Pancreas (tissue), 10 donors: Measurements from ENCODE around the gene FLYWCH2. TPM values are rescaled to one million over a fixed set of nuclear protein-coding genes. Genes with fewer than 3 reads are reported as not detected.
"Not testable (repeated sequence)": the region's sequence is repeated elsewhere in the genome, so short reads cannot be mapped to it uniquely, and the experiment has no call there.

Source experiments
- ATAC-seq, 4 donors: fragments of 200-7000 bp; cut with Tn5 transposase; one replicate each; pipeline versions ENCODE4 v1.8.0 to v1.9.1; 2020; ENCODE audit warnings: mild to moderate bottlenecking in 4 of 4, moderate library complexity in 4 of 4
- DNase-seq, 6 donors: peaks; one replicate each; pipeline ENCODE4 v3.0.0-alpha.2; 2020
- FAIRE-seq: peaks from 2 replicates; lab custom pipeline; 2012; peaks lifted over from hg19 to GRCh38; lab: Jason Lieb, UNC
- H3K27ac ChIP-seq, 4 donors: fragments of 200-600 bp; sonication (generic); 1 replicate in 3 of 4; 2 replicates in 1 of 4; pipeline versions ENCODE4 v1.5.0 to v1.8.0; 2020
- H3K27me3 ChIP-seq, 4 donors: fragments of 200-600 bp; one replicate each; pipeline ENCODE4 v1.8.0; 2021
- H3K36me3 ChIP-seq, 3 donors: fragments of 200-600 bp; sonication (generic) in 1 of 3; one replicate each; pipeline versions ENCODE4 v1.5.0 to v1.8.0; 2020 to 2021
- H3K4me1 ChIP-seq, 3 donors: fragments of 200-600 bp; one replicate each; pipeline ENCODE4 v1.8.0; 2021
- H3K4me3 ChIP-seq, 4 donors: fragments of 200-600 bp; sonication (generic) in 2 of 4; one replicate each; pipeline versions ENCODE4 v1.5.0 to v1.8.0; 2020 to 2021
- H3K9me3 ChIP-seq, 4 donors: fragments of 200-600 bp; one replicate each; pipeline ENCODE4 v1.8.0; 2021
- WGBS, 2 donors: extraction: QIAGEN DNeasy Blood & Tissue Kit; methylation state at CpG; one replicate each; pipeline ENCODE4 v1.1.7; 2013; 5-methylcytosine and 5-hydroxymethylcytosine counted together
- intact Hi-C, 3 donors: fragments of 100-400 bp; cut with DNase I; formaldehyde crosslinking; loops; one replicate each; pipeline versions ENCODE4 v1.11.1 to v1.14.2; 2022
- polyA plus RNA-seq, 2 donors: library from polyadenylated mRNA; stranded (reverse); fragments of 200-250 nt; gene quantifications; one replicate each; pipeline ENCODE4 v1.2.3, GENCODE V29; 2013
- total RNA-seq, 6 donors: library from RNA; stranded (reverse); fragmentation: NEBNext Ultra II Directional in 4 of 6; extraction: Animal tissue kit (Norgen Biotek cat#: 25700) in 4 of 6; gene quantifications; one replicate each; pipeline versions ENCODE4 v1.2.1 to v1.2.4, GENCODE V29; 2021 to 2023
- TF ChIP-seq, protein P1 (sequence below), 4 donors: fragments of 200-600 bp; sonication (generic) in 3 of 4; IDR thresholded peaks; one replicate each; pipeline versions ENCODE4 v1.5.0 to v1.8.0; 2021; ENCODE audit warnings: antibody characterized with exemption in 4 of 4
- donor health status: healthy with polysubstance abuse.
- donor health status: DM: no; HTN: no; CAD: no; lungs with moderate emphysema.
- donor health status: DM: no; HTN: no; CAD: no.
- donor health status: control.
- donor health status: control.
- donor health status: Bipolar disorder and iron deficiency.
- donor health status: DM: yes; HTN: yes; CAD: no.
- donor health status: DM: no; HTN: no; CAD: no.
- donor health status: DM: no; HTN: no; CAD: no.
- donor health status: DM: yes; HTN: yes; CAD: no.

FLYWCH2 gene
- total and polyA plus RNA-seq, 8 donors, result 5.8 to 26.1 (median 8.4) TPM

- no peaks in the 10 kb centered on the region for H3K27me3 ChIP-seq
- H3K36me3 ChIP-seq, result no peaks in the 10 kb centered on the region
- peak in 1 of 4 donors; percentile 2 for ATAC-seq
- no peak for DNase-seq
- H3K4me3 ChIP-seq, result peak overlapping the region; percentile 49 to 79 (median 64)
- TF ChIP-seq, protein P1, sequence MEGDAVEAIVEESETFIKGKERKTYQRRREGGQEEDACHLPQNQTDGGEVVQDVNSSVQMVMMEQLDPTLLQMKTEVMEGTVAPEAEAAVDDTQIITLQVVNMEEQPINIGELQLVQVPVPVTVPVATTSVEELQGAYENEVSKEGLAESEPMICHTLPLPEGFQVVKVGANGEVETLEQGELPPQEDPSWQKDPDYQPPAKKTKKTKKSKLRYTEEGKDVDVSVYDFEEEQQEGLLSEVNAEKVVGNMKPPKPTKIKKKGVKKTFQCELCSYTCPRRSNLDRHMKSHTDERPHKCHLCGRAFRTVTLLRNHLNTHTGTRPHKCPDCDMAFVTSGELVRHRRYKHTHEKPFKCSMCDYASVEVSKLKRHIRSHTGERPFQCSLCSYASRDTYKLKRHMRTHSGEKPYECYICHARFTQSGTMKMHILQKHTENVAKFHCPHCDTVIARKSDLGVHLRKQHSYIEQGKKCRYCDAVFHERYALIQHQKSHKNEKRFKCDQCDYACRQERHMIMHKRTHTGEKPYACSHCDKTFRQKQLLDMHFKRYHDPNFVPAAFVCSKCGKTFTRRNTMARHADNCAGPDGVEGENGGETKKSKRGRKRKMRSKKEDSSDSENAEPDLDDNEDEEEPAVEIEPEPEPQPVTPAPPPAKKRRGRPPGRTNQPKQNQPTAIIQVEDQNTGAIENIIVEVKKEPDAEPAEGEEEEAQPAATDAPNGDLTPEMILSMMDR (IDR thresholded peaks at IDR 0.05), result no peak
- peaks cover 3 to 13% (median 3%) of the 10 kb centered on the region in 3 donors for H3K4me1 ChIP-seq
- WGBS, 2 donors, result 0% methylated on average over 28 to 32 of the region's 32 CpGs
- peak overlapping the region; percentile 79 to 92 (median 88) for H3K27ac ChIP-seq
- FAIRE-seq, result no peak
- H3K9me3 ChIP-seq, result no peaks in the 10 kb centered on the region
- intact Hi-C loops, result no loop called here
Measured at GRCh38 chr16:2904922-2905240, 21.9 kb downstream of the FLYWCH2 start.

DNA sequence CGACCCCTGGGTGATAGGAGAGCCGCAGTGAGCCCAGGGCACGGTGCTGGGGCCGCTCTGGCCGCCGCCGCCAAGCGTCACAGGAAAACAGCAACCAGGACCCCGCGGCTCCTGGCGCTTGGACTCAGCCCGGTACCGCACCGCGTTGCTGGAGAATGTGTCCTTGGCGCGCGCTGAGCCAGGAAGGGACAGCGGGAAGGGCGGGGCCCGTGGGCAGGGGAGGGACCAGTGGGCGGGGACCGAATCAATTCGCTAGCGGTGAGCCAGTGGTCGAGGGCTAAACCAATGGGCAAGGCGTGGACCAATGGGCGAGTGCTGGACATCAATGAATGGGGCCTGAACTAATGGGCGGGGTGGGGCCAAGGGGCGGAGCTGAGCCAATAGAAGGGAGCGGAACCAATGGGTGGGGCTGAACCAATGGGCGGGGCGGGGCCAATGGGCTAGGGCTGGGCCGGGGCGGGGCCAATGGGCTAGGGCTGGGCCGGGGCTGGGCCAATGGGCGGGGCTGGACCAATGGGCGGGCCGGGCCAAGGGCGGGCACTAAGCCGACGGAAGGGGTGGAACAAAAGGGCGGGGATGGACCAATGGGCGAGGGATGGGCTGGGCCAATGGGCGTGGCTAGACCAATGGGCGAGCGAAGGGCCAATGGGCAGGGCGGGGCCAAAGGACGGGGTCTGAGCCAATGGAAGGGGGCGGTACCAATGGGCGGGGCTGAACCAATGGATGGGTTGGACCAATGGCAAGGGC lies 22.4 kb downstream of the FLYWCH2 start:
- TF ChIP-seq, protein P1 (IDR thresholded peaks at IDR 0.05), result no peak
- peak overlapping the region; percentile 49 to 79 (median 64) for H3K4me3 ChIP-seq
- DNase-seq (peak; percentile 96 to 100 (median 99)), FAIRE-seq (peak; percentile 89), ATAC-seq (peak; percentile 80 to 91 (median 84))
- peaks cover 3 to 13% (median 3%) of the 10 kb centered on the region in 3 donors for H3K4me1 ChIP-seq
- H3K36me3 ChIP-seq, result no peaks in the 10 kb centered on the region
- H3K27me3 ChIP-seq, result no peaks in the 10 kb centered on the region
- peak overlapping the region; percentile 79 to 92 (median 88) for H3K27ac ChIP-seq
- H3K9me3 ChIP-seq, result no peaks in the 10 kb centered on the region
- intact Hi-C loops, result no loop called here
- whole genome bisulfite sequencing, 2 donors, result 0 to 1% methylated on average over 32 to 50 of the region's 51 CpGs

GRCh38 chr16:2905988-2906387 lies 23.0 kb downstream of the FLYWCH2 start:
- DNase-seq (no peak), ATAC-seq (no peak), FAIRE-seq (no peak)
- Histone ChIP-seq H3K27me3 (no peaks in the 10 kb centered on the region), H3K36me3 (no peaks in the 10 kb centered on the region), H3K4me1 (peaks cover 3 to 13% (median 3%) of the 10 kb centered on the region in 3 donors), H3K9me3 (no peaks in the 10 kb centered on the region), H3K27ac (peak overlapping the region in 3 of 4 donors; percentile 8 to 22 (median 11)), H3K4me3 (no peak overlapping the region)
- intact Hi-C loops, result no loop called here
- TF ChIP-seq, protein P1 (IDR thresholded peaks at IDR 0.05), result no peak
- WGBS, 2 donors, result 18 to 19% methylated on average over 12 of the region's 12 CpGs

- Histone ChIP-seq H3K4me1 (peaks cover 3 to 13% (median 3%) of the 10 kb centered on the region in 3 donors), H3K27ac (peak overlapping the region in 1 of 4 donors; percentile 33)
- 10 to 11% methylated on average over 16 of the region's 17 CpGs for WGBS, 2 donors
- intact Hi-C loops, H3K4me3 ChIP-seq, H3K36me3 ChIP-seq, ATAC-seq, H3K27me3 ChIP-seq, FAIRE-seq, H3K9me3 ChIP-seq: not testable (repeated sequence)
- peak in 5 of 6 donors; percentile 55 to 70 (median 62) for DNase-seq
- TF ChIP-seq, protein P1 (IDR thresholded peaks at IDR 0.05), result peak; percentile 20 to 24 (median 24)
Measured at GRCh38 chr16:2907084-2907753, 24.2 kb downstream of the FLYWCH2 start.
